GM18868 (cell line): Measurements from ENCODE around the gene MTG2.

ENCODE experiments used
- ATAC-seq: cut with Tn5 transposase; IDR thresholded peaks from one replicate; pipeline ENCODE4 v1.9.1; 2021; ENCODE audit warnings: mild to moderate bottlenecking, moderate library complexity; ENCODE audit not compliant: unreplicated experiment

Gene MTG2

DNA sequence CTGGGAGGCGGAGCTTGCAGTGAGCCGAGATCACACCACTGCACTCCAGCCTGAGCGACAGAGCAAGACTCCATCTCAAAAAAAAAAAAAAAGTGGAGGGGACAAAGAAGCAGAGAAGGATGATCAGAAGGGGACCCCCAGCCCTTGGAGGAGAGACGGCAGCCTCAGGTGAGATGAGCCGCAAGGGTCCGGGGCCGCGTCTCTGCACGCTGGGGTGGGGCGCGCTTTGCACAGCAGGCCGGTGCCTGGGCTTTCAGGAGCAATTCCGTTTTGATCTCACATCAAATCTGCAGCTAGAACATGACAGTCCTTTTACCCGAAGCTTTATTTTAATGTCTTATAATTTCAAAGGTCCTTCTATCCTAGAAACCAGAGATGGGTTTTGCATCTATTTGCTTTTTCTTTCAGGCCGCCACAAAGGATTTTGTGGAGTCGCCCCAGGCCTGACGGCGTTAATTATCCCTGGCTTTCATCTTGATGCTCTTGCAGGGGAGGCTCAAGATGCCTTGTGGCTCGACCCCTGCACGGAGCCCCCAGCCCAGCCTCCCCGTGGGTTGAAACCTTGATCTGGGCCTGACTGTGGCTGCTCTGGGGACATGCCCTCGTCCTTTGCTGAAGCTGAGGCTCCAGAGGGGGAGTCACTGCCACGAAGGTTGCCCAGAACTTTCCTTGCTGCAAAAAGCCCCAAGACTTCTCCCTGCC is 20.0 kb downstream of the MTG2 start:
- ATAC-seq: no peak

DNA sequence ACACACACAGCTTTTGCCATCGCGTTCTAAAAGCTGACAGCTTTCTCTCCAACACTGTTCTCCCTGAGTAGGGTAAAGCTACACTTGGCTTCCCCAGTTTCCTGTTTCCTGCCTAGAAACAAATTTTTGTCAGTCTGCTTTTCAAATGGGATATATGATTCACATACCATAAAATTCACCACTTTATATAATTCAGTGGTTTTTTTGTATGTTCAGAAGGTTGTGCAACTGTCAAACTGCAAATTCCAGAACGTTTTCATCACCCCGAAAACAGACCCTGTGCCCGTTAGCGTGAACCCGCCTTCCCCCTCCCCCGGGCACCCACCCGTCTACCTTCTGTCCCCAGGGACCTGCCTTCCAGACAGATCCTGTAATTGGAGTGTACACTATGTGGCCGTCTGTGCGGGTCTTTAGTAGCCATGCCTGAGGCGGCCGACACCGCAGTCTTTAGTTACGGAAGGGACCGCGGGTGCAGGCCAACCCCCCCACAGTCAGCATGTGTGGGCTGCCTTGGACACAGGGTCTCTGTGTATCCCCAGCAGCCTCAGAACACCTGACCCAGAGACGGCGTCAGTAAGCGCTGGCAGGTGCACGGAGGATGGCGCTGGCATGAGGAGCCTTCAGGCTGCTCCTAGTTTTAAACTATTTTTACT is 20.7 kb downstream of the MTG2 start:
- no peak for ATAC-seq

DNA sequence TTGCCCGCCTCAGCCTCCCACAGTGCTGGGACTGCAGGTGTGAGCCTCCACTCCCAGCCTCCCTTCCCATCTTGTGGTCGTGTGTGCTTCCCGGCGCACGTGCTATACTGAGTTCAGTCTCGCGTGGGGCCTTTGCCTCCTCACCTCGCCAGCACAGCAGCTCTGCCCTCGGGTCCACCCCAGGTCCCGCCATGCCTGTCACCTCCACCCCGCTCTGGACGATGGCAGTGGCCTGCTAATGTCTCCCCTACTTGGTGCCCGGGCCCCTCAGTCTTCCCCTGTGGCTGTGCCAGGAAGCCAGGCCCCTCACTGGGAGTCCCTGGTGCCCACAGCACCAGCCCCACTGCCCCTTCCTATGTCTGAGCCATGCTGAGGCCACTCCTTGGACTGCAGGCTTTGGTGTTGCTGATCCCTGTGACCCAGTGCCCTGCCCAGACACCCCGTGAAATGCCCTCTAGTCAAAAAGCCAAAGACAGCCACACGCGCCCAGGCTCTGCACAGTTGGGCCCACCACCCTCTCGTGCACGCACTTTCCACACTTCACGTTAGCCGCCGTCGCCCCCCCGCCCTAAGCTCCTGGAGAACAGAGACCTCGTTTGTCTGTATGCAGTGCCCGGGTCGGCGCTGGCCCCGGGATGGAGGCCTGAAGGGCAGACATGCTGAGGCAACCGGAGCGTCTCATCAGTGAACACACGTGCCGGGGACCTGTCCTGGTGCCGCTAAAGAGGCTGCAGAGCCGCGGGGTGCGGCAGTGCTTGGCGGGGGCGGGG is 23.0 kb downstream of the MTG2 start:
- no peak for ATAC-seq

DNA sequence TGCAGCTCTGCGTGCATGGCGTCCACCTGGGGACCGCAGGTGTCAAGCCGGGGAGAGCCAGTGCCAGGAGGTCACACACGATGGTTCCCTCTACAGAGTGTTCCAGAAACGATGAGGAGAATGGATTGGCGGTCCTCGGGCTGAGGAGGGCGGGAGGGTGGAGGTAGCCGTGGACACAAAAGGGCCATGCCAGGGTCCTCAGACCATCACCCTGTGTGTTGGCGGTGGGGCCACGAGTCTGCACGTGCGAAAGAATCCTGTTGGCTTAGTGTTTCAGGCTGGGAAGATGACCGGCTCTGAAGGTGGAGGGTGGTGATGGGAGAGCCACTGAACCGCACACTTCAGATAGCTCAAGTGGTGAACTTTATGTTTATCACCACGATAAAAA is 23.6 kb downstream of the MTG2 start:
- no peak for ATAC-seq

DNA sequence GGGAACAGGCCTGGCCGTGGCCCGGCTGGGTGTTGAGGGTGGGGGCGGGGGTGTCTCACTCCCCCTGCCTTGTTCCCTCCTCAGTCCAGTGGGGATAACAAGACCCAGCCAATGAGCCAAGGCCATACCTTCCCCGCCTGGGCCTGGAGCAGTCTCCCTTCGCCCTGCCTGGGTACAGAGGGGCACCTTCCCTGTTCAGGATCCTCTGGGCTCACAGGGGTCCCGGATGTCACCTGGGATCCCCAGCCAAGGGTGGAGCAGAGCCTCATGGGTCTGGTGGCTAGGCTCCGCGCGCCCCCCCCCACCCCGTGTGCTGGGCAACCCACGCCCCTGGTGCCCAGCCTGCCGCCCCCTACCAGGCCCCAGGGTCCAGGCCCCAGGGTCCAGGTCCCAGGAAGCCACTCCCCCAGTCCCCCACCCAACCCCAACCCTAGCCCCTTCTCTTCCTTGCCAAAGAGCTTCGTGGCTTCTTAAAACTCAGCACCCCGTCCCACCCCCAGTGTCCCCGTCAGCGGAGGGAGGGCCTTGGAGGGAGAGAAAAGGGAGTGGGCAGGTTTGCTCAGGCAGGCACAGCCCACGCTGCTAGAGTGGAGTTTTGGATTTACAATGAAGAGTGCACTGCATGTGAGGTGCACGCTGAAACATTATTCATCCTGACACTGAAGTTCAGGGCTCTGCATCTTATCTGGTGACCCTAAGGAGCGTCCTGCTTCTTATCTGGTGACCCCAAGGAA is 25.4 kb downstream of the MTG2 start:
- ATAC-seq: no peak

DNA sequence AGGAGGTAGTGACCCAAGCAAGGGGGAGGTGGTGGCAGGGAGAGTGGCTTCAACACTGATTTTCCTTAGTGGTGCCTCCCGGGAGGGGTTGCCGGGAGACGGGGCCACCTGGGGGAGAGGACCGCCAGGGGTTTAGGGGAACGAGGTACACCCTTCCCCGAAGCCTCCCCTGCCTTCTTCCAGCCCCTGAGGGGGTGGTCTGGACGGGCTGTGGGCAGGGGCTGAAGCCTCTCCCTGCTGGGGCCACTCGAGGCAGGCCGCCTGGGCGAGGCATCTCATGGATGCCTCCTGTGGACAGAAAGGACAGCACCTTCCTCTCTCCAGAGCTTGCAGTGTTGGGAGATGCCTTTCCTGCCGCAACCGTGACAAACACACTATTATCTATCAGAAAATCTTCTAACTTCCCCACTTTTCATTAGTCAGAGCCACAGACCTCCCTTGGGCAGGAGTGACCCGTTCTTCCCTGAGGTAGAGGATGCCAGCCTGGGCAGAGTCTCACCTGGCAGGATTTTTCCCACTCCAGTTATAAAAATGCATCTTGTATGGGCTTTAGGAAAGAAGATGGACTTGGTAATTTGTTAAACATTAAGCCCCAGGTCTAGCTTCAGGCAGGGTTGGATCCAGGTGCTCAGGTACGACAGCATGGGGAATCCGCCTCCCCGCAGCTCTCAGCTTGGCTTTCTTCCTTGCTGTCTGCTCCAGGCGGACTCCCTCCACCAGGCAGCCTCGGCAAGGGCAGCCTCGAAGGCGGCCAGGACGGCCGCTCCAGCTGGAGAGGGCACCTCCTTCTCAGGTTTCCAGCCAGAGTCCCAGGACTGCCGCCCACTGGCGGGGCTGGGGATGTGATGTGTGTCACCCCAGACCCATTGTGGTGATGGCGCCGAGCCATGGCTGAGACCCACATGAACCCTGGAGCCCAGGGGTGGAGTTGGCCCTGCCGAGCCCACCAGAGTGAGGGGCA is 26.2 kb downstream of the MTG2 start:
- no peak for ATAC-seq

DNA sequence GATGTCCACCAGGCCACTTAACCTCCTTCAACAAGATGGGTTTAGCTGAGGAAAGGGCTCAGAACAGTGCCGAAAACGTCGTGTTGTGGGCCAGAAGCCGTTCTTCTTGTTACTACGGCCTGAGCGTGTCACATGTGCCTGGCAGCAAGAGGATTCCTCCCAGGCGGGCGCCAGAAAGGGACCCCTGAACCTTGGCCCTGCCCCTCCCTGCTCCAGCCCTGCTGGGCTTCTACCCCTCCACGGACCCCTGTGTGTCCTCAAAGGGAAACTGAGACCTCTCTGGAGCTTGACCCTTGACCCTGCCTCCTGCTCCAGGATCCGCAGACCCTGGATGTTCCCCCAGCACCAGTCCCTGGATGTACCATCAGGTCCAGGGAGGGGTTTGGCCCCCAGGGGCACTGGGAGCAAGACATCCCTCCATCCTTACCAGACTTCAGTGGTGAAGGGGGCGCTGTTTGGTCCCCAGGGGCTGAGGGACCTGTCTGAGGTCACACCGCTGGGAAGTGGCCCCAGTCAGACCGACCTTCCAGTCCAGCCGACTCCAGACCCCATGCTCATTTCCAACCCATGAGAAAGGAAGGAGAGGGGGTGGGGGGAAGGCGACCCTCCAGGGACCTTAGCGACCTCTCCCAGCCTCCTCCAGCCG is 27.1 kb downstream of the MTG2 start:
- no peak for ATAC-seq

DNA sequence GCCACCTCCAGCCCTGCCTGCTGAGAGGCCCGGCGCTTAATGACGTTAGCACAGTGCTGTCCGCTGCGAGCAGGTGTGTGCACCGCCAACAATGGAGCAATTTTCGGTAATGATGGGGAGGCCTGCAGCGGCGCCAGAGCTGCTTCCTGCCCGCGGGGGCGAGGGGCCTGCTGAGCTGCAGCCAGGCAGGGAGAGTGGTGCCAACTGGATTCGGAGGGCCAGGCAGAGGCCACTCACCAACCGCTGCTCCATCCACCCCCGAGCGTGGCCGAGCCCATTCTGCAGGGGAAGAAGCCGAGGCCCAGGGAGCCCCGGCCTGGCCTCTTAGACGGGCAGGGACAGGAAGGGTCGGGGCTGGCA is 27.6 kb downstream of the MTG2 start:
- no peak for ATAC-seq

DNA sequence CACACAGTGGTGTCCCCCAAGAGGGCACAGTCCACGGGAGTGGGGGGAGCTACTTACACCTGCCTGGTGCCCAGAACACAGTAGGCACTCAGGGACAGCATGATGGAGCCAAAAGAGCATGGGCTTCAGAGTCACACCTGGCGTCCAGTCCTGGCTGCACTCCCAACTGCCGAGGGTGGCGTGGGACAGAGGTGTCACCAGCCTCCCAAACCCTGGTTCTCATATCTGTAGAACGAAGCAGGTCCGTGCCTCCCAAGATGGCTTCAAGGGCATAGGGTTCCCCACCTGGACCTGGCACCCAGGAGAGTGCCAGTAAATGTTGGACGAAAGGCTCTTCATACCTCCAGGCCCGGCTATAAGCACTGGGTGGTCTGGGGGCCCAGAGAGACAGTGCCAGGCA is 28.4 kb downstream of the MTG2 start:
- ATAC-seq: no peak

DNA sequence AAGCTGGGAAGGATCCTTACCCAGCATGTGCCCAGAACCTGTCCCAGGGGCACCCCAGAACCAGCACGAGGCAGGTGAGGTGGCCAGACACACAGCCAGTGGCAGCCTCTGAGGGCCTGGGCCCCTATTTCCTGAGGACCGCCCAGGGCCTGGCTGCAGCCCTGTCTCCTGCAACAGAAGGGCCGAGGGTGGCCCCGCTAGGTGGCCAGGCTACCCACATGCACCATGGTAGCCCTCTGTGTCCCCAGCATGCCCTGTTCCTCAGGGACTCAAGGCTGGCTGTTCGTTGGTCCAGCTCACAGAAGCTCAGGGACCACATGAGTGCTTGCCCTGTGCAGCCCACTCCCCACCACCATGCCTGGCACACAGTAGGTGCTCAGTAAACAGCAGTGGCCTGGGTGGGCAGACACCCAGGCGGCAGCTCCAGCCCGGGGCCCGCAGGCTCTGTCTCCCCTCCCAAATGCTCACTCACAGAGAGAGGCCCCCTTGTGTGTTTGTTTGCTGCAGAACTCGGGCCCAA is 29.0 kb downstream of the MTG2 start:
- no peak for ATAC-seq

DNA sequence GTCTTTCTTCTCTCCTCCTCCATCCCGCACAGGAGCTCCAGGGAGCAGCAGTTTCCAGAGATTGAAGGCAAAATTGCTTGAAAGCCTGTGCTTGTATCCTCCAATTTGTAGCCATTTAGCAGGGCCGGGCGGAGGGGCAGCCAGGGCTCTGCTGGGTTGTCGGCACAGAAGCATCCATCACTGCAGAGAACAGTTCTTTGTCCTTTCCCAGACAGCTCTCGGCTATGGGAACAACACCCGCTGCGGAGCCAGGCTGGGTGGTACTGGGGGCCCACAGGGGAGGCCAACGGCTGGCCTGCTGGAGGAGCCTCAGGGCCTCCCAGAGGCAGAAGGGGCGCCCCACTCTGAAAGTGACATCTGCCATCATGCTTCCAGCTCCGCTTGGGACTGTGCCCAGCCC is 29.5 kb downstream of the MTG2 start:
- ATAC-seq: no peak

DNA sequence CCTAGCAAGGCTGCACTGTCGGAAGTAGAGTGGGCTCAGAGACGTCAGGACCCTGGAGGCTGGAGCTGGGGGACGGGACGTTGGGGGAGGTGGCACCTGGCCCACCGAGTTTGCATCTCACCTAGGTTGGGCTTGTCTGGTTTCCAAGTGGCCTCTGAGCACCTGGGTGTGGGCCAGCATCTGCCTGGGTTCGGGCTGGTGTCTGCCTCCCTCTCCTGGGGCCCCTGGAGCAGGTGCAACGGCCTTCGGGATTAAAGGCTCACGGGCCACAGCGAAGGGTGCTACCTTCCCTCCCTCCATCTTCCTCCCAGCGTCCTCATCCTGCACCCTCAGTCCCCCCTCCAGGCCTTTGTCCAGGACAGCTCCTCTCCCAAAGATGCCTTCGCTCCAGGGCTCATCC is 31.2 kb downstream of the MTG2 start:
- ATAC-seq: no peak

DNA sequence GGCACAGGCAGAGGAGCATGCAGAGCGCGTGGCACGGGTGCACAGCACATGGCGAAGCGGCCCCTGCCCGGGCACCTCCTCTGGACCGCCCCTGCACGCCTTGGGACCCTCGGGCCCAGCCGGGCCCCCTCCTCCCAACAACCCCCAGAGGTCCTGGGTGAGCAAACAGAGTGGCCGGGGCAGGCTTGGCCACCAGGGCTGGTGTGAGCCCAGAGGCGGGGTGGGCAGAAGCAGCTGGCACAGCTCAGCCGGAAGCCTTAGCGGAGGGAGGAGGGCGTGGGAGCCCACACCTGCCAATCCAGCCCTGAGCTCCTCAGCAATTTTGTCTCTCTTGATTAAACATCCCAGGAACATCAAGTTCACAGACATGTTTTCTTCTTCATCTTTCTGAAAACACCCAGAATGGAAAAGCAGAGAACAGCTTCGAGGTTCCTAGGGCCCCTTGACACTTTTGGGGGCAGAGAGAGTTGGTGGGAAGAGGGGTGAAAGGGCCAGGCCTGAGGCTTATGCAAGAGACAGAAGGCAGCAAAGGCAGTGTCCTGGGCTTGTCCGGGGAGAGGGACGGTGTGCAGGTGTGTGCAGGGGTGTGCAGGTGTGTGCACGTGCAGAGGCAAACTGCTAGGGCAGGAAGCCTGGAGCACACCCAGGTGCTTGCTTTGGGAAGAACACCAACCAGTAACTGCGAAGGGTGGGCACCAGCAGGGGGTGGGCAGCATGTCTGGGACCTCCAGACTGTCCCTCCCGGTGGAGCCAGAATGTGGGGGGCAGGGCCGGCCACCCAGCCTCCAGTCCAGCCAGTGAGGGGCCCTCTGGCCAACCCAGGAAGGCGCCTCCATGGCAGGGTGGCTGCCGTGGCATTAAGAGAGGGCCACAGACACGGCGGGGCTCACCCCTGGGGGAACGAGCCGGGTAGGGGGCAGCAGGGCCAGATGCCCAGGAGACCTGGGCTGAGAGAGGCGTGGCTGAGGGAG is 32.5 kb downstream of the MTG2 start:
- ATAC-seq: no peak

DNA sequence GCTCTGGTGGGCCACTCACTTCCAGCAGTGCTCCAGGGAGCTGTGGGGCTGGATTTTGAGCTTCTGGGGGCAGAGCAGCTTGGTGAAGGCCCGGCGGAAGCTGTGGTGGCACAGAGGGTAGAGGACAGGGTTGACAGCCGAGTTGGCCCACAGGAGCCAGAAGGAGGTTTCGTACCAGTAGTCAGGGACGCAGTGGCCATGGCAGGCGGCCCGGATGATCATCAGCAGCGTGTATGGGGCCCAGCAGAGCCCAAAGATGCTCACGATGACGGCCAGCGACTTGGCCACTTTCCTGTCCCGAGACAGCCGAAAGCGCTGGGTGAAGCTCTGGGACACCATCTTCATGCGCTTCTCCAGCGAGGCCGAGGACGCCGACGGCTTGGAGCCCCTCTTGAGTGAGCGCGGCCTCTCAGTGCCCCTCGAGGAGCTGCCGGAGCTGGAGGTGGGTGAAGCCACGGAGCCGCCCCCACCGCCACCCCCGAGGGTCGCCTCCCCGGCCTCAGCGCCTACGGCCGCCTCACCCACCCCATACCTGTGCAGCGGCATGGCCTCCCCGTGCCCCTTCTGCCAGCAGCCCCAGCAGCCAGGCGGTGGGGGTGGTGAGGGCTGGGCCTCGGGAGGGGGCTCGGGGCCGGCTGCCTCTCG is 33.3 kb downstream of the MTG2 start:
- no peak for ATAC-seq

DNA sequence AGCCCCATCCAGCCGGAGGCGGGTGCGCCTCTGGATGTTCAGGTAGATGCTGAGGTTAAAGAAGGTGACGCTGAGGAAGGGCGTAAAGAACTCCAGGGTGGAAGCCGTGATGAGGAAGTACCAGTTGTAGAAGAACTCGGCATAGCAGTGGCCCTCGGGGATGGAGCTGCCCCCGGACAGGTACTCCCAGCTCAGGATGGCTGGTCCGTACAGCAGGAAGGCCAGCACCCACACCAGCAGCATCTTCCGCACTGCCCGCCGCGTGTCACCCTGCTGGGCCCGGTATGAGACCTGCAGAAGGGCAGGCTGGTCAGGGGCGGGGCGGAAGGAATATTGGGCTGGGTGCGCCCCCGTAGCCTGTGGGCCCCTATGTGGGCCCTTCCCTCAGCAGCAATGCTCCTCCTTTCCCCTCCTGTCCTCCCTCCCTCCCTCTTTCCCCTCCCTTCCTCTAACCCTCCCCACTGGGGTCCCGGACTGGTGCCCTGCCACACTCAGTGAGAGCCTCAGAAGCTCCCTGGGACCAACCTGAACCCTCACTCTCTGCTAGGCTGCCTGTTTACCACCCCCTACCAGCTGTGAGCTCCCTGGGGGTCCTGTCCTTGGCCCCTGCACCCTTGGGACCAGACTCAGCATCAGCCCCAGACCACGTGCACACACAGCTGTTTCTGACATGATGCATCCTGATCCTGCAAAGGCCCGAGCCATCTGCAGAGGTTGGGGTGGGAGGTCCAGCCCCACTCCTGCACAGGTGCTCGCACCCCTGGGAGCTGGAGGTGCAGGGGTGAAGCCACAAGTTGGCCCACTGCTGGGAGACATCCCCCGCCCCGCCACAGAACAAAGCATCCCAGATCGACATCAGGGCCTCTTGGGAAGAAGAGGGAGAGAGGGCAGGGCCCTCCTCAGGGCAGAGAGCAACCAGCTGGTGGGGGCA is 34.1 kb downstream of the MTG2 start:
- ATAC-seq: no peak

DNA sequence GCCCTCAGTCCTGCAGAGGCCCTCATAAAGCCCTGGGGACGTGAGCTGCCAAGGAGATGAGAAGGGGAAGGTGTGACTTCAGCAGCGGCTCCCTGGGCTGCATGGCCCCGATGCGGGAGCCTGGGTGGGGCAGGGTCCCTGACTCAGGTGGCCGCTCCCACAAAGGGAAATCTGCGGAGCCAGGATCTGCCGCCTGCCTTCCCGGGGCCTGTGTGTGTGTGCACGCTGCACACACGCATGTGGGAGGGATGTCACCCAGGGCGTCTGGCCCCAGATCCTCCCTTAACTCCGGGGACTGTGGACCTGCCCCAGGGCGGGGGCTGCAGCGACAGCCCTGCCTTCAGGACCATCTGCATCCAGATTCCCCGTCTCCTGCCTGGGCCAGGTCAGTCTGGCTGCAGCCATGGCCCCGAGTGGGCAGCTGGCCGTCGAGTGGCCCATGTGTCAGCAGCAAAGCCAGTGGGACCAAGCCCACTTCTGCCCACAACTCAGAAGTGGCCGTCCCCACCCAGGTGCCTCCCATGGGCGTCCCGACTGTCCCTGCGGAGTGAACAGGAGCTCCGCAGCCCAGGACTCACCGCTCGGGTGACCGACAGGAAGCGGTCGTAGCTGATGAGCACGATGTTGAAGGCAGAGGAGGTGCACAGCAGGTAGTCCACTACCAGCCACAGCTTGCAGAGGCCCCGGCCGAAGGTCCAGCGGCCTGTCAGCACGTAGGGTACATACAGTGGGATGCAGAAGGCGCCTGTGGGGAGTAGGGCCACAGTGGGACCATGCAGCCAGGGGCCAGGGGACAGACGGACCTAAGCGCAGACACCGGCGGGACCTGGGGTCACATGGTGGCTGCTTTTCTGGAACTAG is 35.3 kb downstream of the MTG2 start:
- ATAC-seq: no peak
